Choroid plexus epithelial cell (primary cell): ENCODE measurements around the gene HERC6.

Source experiments
- DNase-seq: peaks from one replicate; pipeline ENCODE4 v3.0.0-alpha.2; 2010; ENCODE audit warnings: low read depth
- H3K4me3 ChIP-seq: 2 replicates; pipeline ENCODE4 v1.5.1; 2011; ENCODE audit warnings: low read depth, mild to moderate bottlenecking, control low read depth, low read length, moderate library complexity
- TF ChIP-seq, protein P1 (sequence below): conservative IDR thresholded peaks from 2 replicates; pipeline ENCODE4 v1.5.1; 2011; ENCODE audit warnings: low read depth, mild to moderate bottlenecking, control low read depth, inconsistent platforms, low read length, moderate library complexity

The HERC6 gene

DNA sequence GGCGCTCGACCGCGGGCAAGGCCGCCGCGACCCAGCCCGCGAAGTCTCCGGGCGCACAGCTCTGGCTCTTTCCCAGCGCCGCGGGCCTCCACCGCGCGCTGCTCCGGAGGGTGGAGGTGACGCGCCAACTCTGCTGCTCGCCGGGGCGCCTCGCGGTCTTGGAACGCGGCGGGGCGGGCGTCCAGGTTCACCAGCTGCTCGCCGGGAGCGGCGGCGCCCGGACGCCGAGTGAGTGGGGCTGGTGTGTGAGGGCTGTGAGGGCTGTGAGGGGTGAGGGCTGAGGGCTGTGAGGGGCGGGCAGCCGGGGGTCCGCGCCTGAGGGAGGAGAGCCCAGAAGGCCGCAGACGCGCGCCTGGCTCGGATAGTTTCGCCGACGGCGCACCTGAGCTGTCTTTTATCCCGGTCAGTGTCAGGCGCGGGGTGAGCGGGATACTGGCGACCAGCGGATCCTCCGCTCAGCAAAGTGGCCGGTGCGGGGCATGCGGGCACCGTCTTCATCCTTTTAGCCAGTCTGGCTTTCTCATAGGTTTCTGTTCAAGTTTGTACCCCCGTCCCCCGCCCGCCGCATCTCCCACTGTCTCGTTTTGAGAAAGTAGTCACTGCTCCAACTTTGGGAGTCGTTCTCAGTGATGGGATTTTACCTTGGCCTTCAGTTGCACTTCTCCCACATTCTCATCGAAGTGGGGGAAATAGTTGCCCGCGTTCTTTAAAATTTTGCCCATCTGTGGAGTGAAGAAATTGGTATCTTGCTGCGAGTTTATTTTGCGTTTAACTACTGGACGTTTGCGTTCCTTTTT lies 78.9 kb downstream of the HERC6 start:
- peak overlapping the region; percentile 64 for H3K4me3 ChIP-seq
- peak; percentile 34 for DNase-seq
- TF ChIP-seq, protein P1, sequence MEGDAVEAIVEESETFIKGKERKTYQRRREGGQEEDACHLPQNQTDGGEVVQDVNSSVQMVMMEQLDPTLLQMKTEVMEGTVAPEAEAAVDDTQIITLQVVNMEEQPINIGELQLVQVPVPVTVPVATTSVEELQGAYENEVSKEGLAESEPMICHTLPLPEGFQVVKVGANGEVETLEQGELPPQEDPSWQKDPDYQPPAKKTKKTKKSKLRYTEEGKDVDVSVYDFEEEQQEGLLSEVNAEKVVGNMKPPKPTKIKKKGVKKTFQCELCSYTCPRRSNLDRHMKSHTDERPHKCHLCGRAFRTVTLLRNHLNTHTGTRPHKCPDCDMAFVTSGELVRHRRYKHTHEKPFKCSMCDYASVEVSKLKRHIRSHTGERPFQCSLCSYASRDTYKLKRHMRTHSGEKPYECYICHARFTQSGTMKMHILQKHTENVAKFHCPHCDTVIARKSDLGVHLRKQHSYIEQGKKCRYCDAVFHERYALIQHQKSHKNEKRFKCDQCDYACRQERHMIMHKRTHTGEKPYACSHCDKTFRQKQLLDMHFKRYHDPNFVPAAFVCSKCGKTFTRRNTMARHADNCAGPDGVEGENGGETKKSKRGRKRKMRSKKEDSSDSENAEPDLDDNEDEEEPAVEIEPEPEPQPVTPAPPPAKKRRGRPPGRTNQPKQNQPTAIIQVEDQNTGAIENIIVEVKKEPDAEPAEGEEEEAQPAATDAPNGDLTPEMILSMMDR: no peak

DNA sequence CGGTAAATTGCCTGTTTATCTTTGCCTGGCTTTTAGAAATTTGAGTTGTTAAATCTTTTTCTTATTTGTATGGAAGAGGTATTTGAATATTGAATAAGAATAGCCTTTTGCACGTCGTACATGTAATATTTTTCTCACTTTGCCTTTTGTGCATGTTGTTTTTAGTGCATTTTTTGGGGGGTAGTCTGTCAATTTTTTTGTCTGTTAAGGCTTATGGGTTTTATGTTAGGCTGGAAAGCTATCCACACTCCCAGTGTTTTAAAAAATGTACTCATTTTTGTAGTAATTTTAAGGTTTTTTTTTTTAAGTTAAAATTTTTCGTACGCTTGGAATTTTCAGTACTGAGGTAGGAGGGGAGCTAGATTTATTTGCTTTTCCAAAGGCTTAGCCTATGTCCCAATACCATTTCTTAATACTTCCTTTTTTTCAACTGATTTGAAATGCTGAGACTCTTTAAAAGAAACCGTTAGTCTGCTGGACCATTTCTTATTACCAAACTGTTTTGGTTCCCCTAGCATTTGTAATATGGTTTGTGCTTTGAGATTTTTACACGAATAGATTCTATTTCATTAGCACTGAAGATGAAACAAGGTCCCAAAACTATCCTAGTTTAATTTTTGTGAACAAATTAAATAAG lies 79.6 kb downstream of the HERC6 start:
- TF ChIP-seq, protein P1: no peak
- H3K4me3 ChIP-seq: no peak overlapping the region
- no peak for DNase-seq

DNA sequence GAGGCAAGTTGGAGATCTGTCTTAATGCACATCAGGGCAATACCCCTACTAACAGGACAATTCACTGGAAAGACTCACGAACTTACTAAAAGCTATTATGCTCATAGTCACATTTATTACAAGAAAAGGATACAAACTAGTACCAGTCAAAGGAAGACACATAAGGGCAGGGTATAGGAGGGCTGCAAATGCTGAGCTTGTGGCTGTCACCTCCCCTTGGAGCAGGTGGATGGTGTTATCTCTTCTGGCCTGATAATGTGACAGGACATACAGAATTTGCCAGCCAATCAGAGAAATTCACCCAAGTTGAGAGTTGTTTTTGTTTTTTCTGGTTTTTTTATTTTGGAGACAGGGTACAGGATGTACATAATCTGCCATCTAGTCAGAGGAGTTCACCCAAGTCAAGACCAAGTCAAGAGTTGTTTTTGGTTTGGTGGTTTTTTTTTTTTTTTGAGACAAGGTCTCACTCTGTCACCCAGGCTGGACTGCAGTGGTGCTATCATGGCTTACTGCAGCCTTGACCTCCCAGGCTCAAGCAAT lies 87.1 kb downstream of the HERC6 start:
- no peak overlapping the region for H3K4me3 ChIP-seq
- DNase-seq: no peak
- TF ChIP-seq, protein P1: no peak

DNA sequence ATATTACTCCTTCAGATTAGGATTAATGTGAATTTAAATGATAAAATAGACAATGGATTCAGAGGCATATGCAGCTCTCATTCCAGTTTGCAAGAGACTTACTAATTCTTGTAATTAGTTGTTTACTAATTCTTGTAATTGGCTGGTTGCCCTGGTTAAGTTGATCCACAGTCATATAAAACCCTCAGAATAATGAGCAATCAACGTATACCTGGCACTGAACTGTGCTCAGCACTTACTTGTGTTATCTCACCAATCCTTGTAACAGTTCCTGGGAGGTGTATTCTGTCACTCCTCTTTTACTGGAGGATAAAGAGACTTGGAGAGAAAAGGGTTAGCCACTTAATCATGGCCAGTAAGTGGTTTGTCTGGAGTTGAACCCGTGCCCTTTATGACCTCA lies 88.7 kb downstream of the HERC6 start:
- H3K4me3 ChIP-seq: no peak overlapping the region
- TF ChIP-seq, protein P1: no peak
- no peak for DNase-seq

DNA sequence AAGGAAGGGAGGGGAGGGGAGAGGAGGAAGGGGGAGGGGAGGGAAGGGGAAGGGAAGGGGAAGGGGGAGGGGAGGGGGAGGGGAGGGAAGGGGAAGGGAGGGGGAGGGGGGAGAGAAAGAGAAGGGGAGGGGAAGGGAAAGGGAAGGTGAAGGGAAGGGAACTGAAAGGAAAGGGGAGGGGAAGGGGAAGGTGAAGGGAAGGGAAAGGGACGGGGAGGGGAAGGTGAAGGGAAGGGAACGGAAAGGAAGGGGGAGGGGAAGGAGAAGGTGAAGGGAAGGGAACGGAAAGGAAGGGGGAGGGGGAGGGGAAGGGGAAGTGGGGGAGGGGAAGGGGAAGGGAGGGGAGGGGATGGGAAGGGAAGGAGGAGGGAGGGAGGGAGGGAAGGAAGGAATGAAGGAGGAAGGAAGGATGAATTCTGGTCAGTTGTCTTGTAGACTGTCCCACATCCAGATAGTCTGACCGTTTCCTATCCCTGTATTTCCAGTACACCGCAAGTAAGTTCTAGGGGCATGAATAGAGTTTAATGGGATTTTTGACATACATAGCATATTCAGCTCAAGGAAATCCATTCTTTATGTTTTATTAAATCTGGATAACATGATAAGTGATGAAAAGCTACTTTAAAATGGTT lies 98.7 kb downstream of the HERC6 start:
- no peak for DNase-seq
- TF ChIP-seq, protein P1: no peak
- H3K4me3 ChIP-seq: no peak overlapping the region

DNA sequence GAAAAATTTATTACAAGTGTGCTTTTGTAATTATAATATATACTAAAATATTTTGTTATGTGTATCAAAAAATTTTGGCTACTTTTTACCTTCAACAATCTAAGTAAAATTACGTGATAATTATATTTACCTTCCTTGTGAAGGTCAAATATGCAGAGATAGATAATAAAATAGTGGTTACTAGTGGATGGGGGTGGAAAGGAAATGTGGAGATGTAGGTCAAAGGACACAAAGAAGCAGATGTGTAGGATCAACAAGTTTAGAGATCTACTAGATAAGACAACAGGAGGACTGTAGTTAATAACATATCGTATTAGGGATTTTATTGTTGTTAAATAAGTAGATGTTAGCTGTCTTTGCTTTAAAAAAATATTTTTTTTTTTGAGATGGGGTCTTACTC lies 99.6 kb downstream of the HERC6 start:
- TF ChIP-seq, protein P1: no peak
- no peak for DNase-seq
- no peak overlapping the region for H3K4me3 ChIP-seq
